ENCODE measurements around the gene MACIR.

DNA sequence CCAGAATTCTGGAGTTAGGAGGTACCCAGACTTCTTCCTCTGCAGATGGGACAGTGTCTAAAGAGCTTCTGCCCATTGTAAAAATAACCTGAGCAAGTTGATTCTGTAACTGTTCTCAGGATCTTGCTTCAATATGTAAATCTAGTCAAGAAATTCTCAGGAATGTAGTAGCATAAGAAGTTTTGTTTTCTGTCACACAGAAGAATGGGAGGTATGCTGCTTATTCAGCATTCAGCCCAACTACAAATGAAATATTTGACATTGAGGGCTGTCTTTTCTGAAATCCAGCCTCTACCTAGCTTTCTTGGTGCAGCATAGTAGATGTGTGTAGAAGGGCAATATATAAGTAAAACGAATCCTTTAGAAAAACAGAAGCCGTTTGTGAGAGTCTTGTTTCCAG lies 13.8 kb downstream of the MACIR start:
- TF ChIP-seq, protein P1, sequence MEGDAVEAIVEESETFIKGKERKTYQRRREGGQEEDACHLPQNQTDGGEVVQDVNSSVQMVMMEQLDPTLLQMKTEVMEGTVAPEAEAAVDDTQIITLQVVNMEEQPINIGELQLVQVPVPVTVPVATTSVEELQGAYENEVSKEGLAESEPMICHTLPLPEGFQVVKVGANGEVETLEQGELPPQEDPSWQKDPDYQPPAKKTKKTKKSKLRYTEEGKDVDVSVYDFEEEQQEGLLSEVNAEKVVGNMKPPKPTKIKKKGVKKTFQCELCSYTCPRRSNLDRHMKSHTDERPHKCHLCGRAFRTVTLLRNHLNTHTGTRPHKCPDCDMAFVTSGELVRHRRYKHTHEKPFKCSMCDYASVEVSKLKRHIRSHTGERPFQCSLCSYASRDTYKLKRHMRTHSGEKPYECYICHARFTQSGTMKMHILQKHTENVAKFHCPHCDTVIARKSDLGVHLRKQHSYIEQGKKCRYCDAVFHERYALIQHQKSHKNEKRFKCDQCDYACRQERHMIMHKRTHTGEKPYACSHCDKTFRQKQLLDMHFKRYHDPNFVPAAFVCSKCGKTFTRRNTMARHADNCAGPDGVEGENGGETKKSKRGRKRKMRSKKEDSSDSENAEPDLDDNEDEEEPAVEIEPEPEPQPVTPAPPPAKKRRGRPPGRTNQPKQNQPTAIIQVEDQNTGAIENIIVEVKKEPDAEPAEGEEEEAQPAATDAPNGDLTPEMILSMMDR (IDR thresholded peaks at IDR 0.05): no peak
- TF ChIP-seq POLR2A (IDR thresholded peaks at IDR 0.05): no peak
